GM18868 (cell line): Measurements from ENCODE around the gene REG3G.
A peak's percentile ranks its signal among the peaks of the same experiment; 100 is the strongest.

Source experiments
- ATAC-seq: cut with Tn5 transposase; IDR thresholded peaks from one replicate; pipeline ENCODE4 v1.9.1; 2021; ENCODE audit warnings: mild to moderate bottlenecking, moderate library complexity; ENCODE audit not compliant: unreplicated experiment

REG3G gene

GRCh38 chr2:79025421-79025820, at the start of gene REG3G:
TSS of gene REG3G (plus strand) at chr2:79025702. CDS start at chr2:79026094, 392 bp downstream.
- no peak for ATAC-seq

GRCh38 chr2:78977661-78978145, 47.8 kb upstream of the REG3G start:
- ATAC-seq, result peak; percentile 93

- no peak for ATAC-seq
These were observed 47.2 kb upstream of the REG3G start for GRCh38 chr2:78978340-78978739.

GRCh38 chr2:78979380-78980151, 45.9 kb upstream of the REG3G start:
- ATAC-seq, result peak; percentile 26

- no peak for ATAC-seq
These were observed 45.4 kb upstream of the REG3G start for GRCh38 chr2:78980152-78980465.

- ATAC-seq, result no peak
These were observed 44.6 kb upstream of the REG3G start for GRCh38 chr2:78980871-78981270.

- ATAC-seq, result peak; percentile 20
These were observed 42.7 kb upstream of the REG3G start for GRCh38 chr2:78982638-78983330.

- no peak for ATAC-seq
These were observed 41.1 kb upstream of the REG3G start for GRCh38 chr2:78984386-78984785.

- ATAC-seq, result no peak
These were observed 39.9 kb upstream of the REG3G start for GRCh38 chr2:78985558-78985957.

- ATAC-seq, result no peak
These were observed 36.5 kb upstream of the REG3G start for GRCh38 chr2:78989051-78989450.

GRCh38 chr2:78992451-78992806, 33.1 kb upstream of the REG3G start:
- peak; percentile 71 for ATAC-seq

- peak; percentile 56 for ATAC-seq
These were observed 32.5 kb upstream of the REG3G start for GRCh38 chr2:78992807-78993517.

GRCh38 chr2:78993518-78994148, 31.9 kb upstream of the REG3G start:
- no peak for ATAC-seq

GRCh38 chr2:78994789-78995188, 30.7 kb upstream of the REG3G start:
- no peak for ATAC-seq

- ATAC-seq, result peak; percentile 44
These were observed 26.1 kb upstream of the REG3G start for GRCh38 chr2:78999406-78999805.

GRCh38 chr2:79000008-79000576, 25.4 kb upstream of the REG3G start:
- ATAC-seq, result no peak

GRCh38 chr2:79001285-79001684, 24.2 kb upstream of the REG3G start:
- no peak for ATAC-seq

- no peak for ATAC-seq
These were observed 20.8 kb upstream of the REG3G start for GRCh38 chr2:79004680-79005079.

- no peak for ATAC-seq
These were observed 20.3 kb upstream of the REG3G start for GRCh38 chr2:79005216-79005615.

GRCh38 chr2:79009388-79009787, 16.1 kb upstream of the REG3G start:
- no peak for ATAC-seq

- no peak for ATAC-seq
These were observed 14.0 kb upstream of the REG3G start for GRCh38 chr2:79011496-79011895.
